Endothelial cell of umbilical vein (primary cell): ENCODE measurements around the gene CFAP43. TPM values are rescaled to one million over a fixed set of nuclear protein-coding genes. Genes with fewer than 3 reads are reported as not detected.

ENCODE experiments used
- BruUV-seq: library from RNA; stranded (reverse); fragments of 400-500 nt; replicated peaks from 2 replicates; lab custom pipeline; 2021; lab: Mats Ljungman, UMichigan
- CTCF ChIA-PET: fragments of 300-600, 350-600 bp; sonication (Branson Sonifier 250); formaldehyde crosslinking; loops from one replicate; lab custom pipeline; 2021; ENCODE audit warnings: antibody characterized with exemption, inconsistent platforms; lab: Charles Lee
- POLR2A ChIA-PET: fragments of 300-600, 350-600 bp; sonication (Branson Sonifier 250); formaldehyde crosslinking; loops from one replicate; lab custom pipeline; 2021; ENCODE audit warnings: antibody characterized with exemption, inconsistent platforms; lab: Charles Lee
- DNase-seq: peaks from one replicate; pipeline ENCODE4 v3.0.0-alpha.2; 2011; ENCODE audit warnings: low read depth, low spot score
- FAIRE-seq: peaks from 2 replicates; lab custom pipeline; 2011; peaks lifted over from hg19 to GRCh38; lab: Jason Lieb, UNC
- H2AFZ ChIP-seq: 2 replicates; pipeline ENCODE4 v1.6.0; 2012; ENCODE audit warnings: low read depth, low read length, control low read depth, inconsistent platforms
- H3K27ac ChIP-seq: 2 replicates; pipeline ENCODE4 v1.5.1; 2011; ENCODE audit warnings: low read depth, mild to moderate bottlenecking, control low read depth, low read length, moderate library complexity; ENCODE audit not compliant: insufficient read depth
- H3K27me3 ChIP-seq, 2 experiments: 2 replicates each; pipeline versions ENCODE4 v1.6.0 to v1.6.1; 2011; ENCODE audit warnings: low read length in 2 of 2, mixed read lengths in 1 of 2; ENCODE audit not compliant: control insufficient read depth in 2 of 2, insufficient read depth in 2 of 2
- H3K36me3 ChIP-seq, 2 experiments: 2 replicates in 1 of 2; 3 replicates in 1 of 2; pipeline ENCODE4 v1.5.1; 2011; ENCODE audit warnings: low read length in 2 of 2, mild to moderate bottlenecking in 1 of 2, moderate library complexity in 1 of 2; ENCODE audit not compliant: control insufficient read depth in 2 of 2, insufficient read depth in 2 of 2; ENCODE audit errors: extremely low read depth in 1 of 2
- H3K4me1 ChIP-seq: 3 replicates; pipeline ENCODE4 v1.5.1; 2011; ENCODE audit warnings: mild to moderate bottlenecking, low read length; ENCODE audit not compliant: control insufficient read depth, insufficient read depth; ENCODE audit errors: extremely low read depth
- H3K4me2 ChIP-seq: 2 replicates; pipeline ENCODE4 v1.6.1; 2011; ENCODE audit warnings: low read length, control low read depth, mixed read lengths; ENCODE audit not compliant: insufficient read depth
- H3K4me3 ChIP-seq, 3 experiments: fragments of 200-600 bp in 1 of 3; sonication (generic), shearing (Covaris generic) in 1 of 3; replicated peaks in 1 of 3; 2 replicates each; pipeline ENCODE4 v1.5.1; 2011 to 2016; ENCODE audit warnings: control low read depth in 3 of 3, low read length in 3 of 3, mild to moderate bottlenecking in 2 of 3, inconsistent platforms in 1 of 3, low read depth in 1 of 3, moderate library complexity in 1 of 3; ENCODE audit not compliant: insufficient read depth in 1 of 3
- H3K79me2 ChIP-seq: 2 replicates; pipeline ENCODE4 v1.6.0; 2012; ENCODE audit warnings: low read length, inconsistent platforms; ENCODE audit not compliant: control insufficient read depth, insufficient read depth
- H3K9ac ChIP-seq: replicated peaks from 2 replicates; pipeline ENCODE3; 2011; ENCODE audit warnings: low read length, control low read depth; ENCODE audit not compliant: insufficient read depth; ENCODE audit errors: extremely low read depth
- H3K9me1 ChIP-seq: replicated peaks from 3 replicates; pipeline ENCODE4 v1.6.0; 2011; ENCODE audit warnings: mild to moderate bottlenecking, low read length; ENCODE audit not compliant: control insufficient read depth, insufficient read depth; ENCODE audit errors: extremely low read depth
- H3K9me3 ChIP-seq: replicated peaks from 2 replicates; pipeline ENCODE4 v1.5.1; 2012; ENCODE audit warnings: low read length, inconsistent platforms; ENCODE audit not compliant: control insufficient read depth, insufficient read depth
- H4K20me1 ChIP-seq: replicated peaks from 2 replicates; pipeline ENCODE3; 2011; ENCODE audit warnings: mild to moderate bottlenecking, low read length; ENCODE audit not compliant: control insufficient read depth, insufficient read depth; ENCODE audit errors: extremely low read depth
- CTCF ChIP-seq, 2 donors: IDR thresholded peaks; 1 replicate in 1 of 2; 2 replicates in 1 of 2; pipeline ENCODE4 v1.5.1; 2011; ENCODE audit warnings: low read length in 2 of 2, mild to moderate bottlenecking in 2 of 2, moderate library complexity in 2 of 2, control low read depth in 1 of 2, inconsistent platforms in 1 of 2, low read depth in 1 of 2; ENCODE audit not compliant: insufficient read depth in 1 of 2; ENCODE audit errors: extremely low read depth in 1 of 2
- EZH2 ChIP-seq: IDR thresholded peaks from 2 replicates; pipeline ENCODE4 v1.6.1; 2012; ENCODE audit warnings: borderline replicate concordance, low read depth, mild to moderate bottlenecking, moderate library complexity, low read length, inconsistent platforms; ENCODE audit not compliant: severe bottlenecking
- FOS ChIP-seq: IDR thresholded peaks from 2 replicates; pipeline ENCODE4 v1.6.1; 2011; ENCODE audit warnings: mild to moderate bottlenecking, low read length, moderate library complexity, borderline replicate concordance; ENCODE audit not compliant: insufficient read depth
- GATA2 ChIP-seq: IDR thresholded peaks from 2 replicates; pipeline ENCODE4 v1.7.0; 2011; ENCODE audit warnings: low read depth, mild to moderate bottlenecking, moderate library complexity, mixed read lengths, low read length; ENCODE audit not compliant: insufficient read length, insufficient read depth
- MAX ChIP-seq: IDR thresholded peaks from 2 replicates; pipeline ENCODE4 v1.6.1; 2011; ENCODE audit not compliant: insufficient read depth, insufficient read length
- MYC ChIP-seq: IDR thresholded peaks from one replicate; pipeline ENCODE4 v1.6.1; 2011; ENCODE audit warnings: mild to moderate bottlenecking, low read depth, low read length
- POLR2A ChIP-seq: IDR thresholded peaks from 2 replicates; pipeline ENCODE4 v1.6.1; 2012; ENCODE audit warnings: low read depth, mild to moderate bottlenecking, control low read depth, low read length
- POLR2AphosphoS5 ChIP-seq: IDR thresholded peaks from 2 replicates; pipeline ENCODE4 v1.6.1; 2012; ENCODE audit warnings: low read depth, mild to moderate bottlenecking, control low read depth, low read length, moderate library complexity; ENCODE audit not compliant: insufficient read depth
- dilution Hi-C: fragments of 300-500 bp; cut with MboI; formaldehyde crosslinking; loops from one replicate; pipeline ENCODE4 v1.15.0; 2019; ENCODE audit warnings: low sequenced_read_pairs; ENCODE audit not compliant: extremely low pct_ligation_motif_present
- intact Hi-C: fragments of 100-400 bp; cut with micrococcal nuclease; formaldehyde crosslinking; loops from one replicate; pipeline ENCODE4 v1.10.0; 2022
- polyA plus RNA-seq, 4 experiments: library from polyadenylated mRNA; depleted of rRNA in 3 of 4; stranded (reverse) in 3 of 4; unstranded in 1 of 4; fragments of >200 nt; gene quantifications; 2 replicates each; pipeline versions ENCODE4 v1.2.1 to v1.2.3, GENCODE V29; 2011 to 2012; ENCODE audit warnings: missing spikeins in 1 of 4
- total RNA-seq: library from RNA; stranded (reverse); gene quantifications from 2 replicates; pipeline ENCODE4 v1.2.3, GENCODE V29; 2021

The CFAP43 gene
- total and polyA plus RNA-seq, 2 donors (not counting 3 experiments of a cell fraction or from before 2014, with no cell fraction given): 0.04 TPM; not detected in 1

DNA sequence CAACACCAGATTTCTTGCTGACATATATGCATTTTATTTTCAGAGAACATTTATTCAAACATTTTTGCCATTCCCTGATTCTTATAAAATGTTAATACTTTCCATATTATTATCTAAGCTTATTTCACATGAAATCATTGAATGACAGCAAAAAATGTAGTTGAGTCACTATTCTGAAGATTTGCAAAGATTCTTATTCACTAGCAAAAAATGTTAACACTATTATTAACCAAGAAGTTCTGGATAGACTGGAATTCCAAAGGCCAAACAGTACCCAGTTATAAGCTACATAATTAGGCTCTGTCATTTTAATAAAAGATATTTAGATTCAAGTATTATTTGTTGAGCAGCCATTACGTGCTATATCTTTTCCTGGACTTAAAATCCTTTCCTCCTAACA is 41.1 kb upstream of the CFAP43 start:
- Histone ChIP-seq H3K27me3 (peaks cover 0 to 6% of the 10 kb centered on the region in 2 experiments), H3K4me2 (no peak overlapping the region), H3K9me3 (no peaks in the 10 kb centered on the region), H3K4me3 (no peak overlapping the region), H3K4me1 (peaks cover 5% of the 10 kb centered on the region), H3K36me3 (no peaks in the 10 kb centered on the region), H3K9me1 (no peaks in the 10 kb centered on the region), H3K79me2 (no peaks in the 10 kb centered on the region), H4K20me1 (no peaks in the 10 kb centered on the region), H3K27ac (no peak overlapping the region), H3K9ac (no peak overlapping the region), H2AFZ (no peak overlapping the region)
- dilution Hi-C loops: no loop called here
- no TSS peak for BruUV-seq
- DNase-seq (no peak), FAIRE-seq (no peak)
- ChIA-PET CTCF (interaction anchor here (1.0 to 4.9 kb wide), 18 partner anchors 12 to 224 kb away, joined by 3 to 79 read pairs (median 18); partner anchors contain the start of genes CFAP58, GSTO1, ITPRIP and SFR1), POLR2A (interaction anchor here (1.1 kb wide), 1 partner anchor 15 kb away, joined by 3 read pairs; no protein-coding TSS in a partner anchor)
- TF ChIP-seq POLR2AphosphoS5 (no peak), GATA2 (no peak), FOS (no peak), EZH2 (no peak), CTCF (IDR thresholded peaks at IDR 0.05; ENCODE audit: extremely low read depth in 1 of 2, insufficient read depth in 1 of 2, low read depth in 1 of 2, low read length in 2 of 2) (no peak), MYC (no peak), POLR2A (no peak), MAX (no peak)
- intact Hi-C loops: no loop called here
